Activated CD8-positive, alpha-beta memory T cell treated with anti-CD3 and anti-CD28 coated beads for 36 hours (primary cell): ENCODE data around the gene TENM4. TPM values are rescaled to one million over a fixed set of nuclear protein-coding genes. Genes with fewer than 3 reads are reported as not detected.
"Not testable (repeated sequence)": the region's sequence is repeated elsewhere in the genome, so short reads cannot be mapped to it uniquely, and the experiment has no call there.

ENCODE experiments used
- CTCF ChIA-PET: fragments of 350-600 bp; sonication (Branson Sonifier 250); formaldehyde crosslinking; loops from one replicate; lab custom pipeline; 2021; ENCODE audit warnings: antibody characterized with exemption; lab: Charles Lee
- POLR2A ChIA-PET: fragments of 350-600 bp; sonication (Branson Sonifier 250); formaldehyde crosslinking; loops from one replicate; lab custom pipeline; 2021; ENCODE audit warnings: antibody characterized with exemption; lab: Charles Lee
- total RNA-seq, 2 experiments: library from RNA; stranded (reverse); gene quantifications; one replicate each; pipeline ENCODE4 v1.2.3, GENCODE V29; 2021

Gene TENM4
- total RNA-seq, 2 experiments from 2014 or later: not detected

GRCh38 chr11:78622666-78623065 lies 818.2 kb downstream of the TENM4 start:
- ChIA-PET CTCF (no interaction called here), POLR2A (no interaction called here)

GRCh38 chr11:78620159-78620558 lies 820.7 kb downstream of the TENM4 start:
- ChIA-PET CTCF (no interaction called here), POLR2A (no interaction called here)

- CTCF ChIA-PET: no interaction called here
- POLR2A ChIA-PET: no interaction called here
Measured at GRCh38 chr11:78615724-78616123, 825.1 kb downstream of the TENM4 start.

- CTCF ChIA-PET: no interaction called here
- POLR2A ChIA-PET: no interaction called here
Measured at GRCh38 chr11:78613378-78613813, 827.4 kb downstream of the TENM4 start.

GRCh38 chr11:78612721-78613377 lies 828.0 kb downstream of the TENM4 start:
- ChIA-PET POLR2A (no interaction called here), CTCF (no interaction called here)

- CTCF ChIA-PET, POLR2A ChIA-PET: not testable (repeated sequence)
Measured at GRCh38 chr11:78609321-78609720, 831.5 kb downstream of the TENM4 start.

GRCh38 chr11:78607696-78608095 lies 833.1 kb downstream of the TENM4 start:
- ChIA-PET POLR2A (no interaction called here), CTCF (no interaction called here)

- ChIA-PET CTCF (no interaction called here), POLR2A (no interaction called here)
Measured at GRCh38 chr11:78606667-78607066, 834.2 kb downstream of the TENM4 start.

- CTCF ChIA-PET: no interaction called here
Measured at GRCh38 chr11:78605296-78605695, 835.5 kb downstream of the TENM4 start.

GRCh38 chr11:78603792-78604191 lies 837.0 kb downstream of the TENM4 start:
- POLR2A ChIA-PET: no interaction called here

More at GRCh38 chr11:78605296-78605695, 835.5 kb downstream of the TENM4 start:
- POLR2A ChIA-PET: no interaction called here

More at GRCh38 chr11:78603792-78604191, 837.0 kb downstream of the TENM4 start:
- CTCF ChIA-PET: no interaction called here
